HG02588 (cell line): Measurements from ENCODE around the gene NOC4L.
"Not testable (repeated sequence)": the region's sequence is repeated elsewhere in the genome, so short reads cannot be mapped to it uniquely, and the experiment has no call there.

Source experiments
- ATAC-seq: cut with Tn5 transposase; IDR thresholded peaks from one replicate; pipeline ENCODE4 v1.9.1; 2021; ENCODE audit warnings: mild to moderate bottlenecking, moderate library complexity; ENCODE audit not compliant: unreplicated experiment

The NOC4L gene

DNA sequence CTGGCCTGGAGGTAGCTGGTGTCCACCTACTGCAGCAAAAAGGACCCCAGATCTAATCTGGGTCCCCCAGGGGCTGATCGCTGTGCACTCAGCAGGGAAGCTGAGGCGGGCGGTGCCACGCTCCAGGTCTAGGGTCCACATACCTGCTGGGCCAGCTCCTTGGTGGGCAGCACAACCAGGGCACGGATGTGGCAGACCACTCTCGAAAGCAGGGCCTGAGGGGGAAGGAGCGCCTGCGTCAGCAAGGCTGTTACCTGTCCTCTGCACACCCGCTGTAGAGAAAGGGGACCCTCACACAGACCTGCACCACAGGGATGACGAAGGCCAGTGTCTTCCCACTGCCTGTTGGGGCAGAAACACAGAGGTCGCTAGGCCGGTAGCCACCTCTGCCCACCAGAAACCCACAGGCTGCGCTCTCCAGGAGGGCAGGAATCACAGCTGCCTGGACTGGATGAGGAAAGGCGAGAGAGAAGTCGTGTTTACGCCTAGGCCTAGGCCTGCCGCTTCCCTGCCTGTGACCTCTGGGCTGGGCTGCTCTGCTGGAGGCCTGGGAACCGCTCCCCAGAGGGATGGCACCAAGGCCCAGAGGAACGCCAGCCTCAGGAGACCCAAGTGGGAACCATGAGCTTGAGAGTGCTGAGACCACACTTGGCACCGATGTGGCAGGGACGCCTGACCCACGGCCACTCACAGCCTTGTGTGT, 2.1 kb upstream of the NOC4L start:
- ATAC-seq: no peak

DNA sequence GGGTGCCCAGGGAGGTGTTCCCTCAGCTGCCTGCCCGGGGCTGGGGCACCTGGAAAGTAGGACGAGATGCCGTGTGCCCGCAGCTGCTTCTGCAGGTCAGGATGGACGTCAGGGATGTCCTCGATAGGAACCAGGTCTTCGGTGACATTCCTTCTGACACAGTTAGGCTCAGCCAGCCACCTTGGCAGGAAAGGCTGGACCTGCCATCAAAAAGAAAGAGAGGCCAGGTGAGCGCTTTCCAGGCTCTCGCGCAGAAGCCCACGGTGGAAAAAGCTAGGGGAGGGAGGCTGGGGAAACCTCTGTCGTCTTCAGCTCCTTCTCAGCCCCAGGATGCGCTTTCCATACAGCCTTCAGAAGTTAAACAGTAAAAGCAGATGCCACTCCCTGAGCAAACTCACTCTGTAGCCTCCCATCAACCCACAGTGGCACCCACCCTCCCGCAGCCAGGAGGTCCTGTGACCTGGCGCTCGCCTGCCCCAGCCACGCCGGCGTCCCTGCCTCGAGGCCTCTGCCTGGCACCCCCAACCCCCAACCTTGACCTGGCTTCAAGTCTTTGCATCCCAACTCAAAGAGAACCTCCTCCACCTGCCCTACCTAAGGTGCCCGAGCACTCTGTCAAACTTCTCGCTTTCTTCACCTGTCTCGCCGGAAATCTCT, 1.4 kb upstream of the NOC4L start:
- no peak for ATAC-seq

DNA sequence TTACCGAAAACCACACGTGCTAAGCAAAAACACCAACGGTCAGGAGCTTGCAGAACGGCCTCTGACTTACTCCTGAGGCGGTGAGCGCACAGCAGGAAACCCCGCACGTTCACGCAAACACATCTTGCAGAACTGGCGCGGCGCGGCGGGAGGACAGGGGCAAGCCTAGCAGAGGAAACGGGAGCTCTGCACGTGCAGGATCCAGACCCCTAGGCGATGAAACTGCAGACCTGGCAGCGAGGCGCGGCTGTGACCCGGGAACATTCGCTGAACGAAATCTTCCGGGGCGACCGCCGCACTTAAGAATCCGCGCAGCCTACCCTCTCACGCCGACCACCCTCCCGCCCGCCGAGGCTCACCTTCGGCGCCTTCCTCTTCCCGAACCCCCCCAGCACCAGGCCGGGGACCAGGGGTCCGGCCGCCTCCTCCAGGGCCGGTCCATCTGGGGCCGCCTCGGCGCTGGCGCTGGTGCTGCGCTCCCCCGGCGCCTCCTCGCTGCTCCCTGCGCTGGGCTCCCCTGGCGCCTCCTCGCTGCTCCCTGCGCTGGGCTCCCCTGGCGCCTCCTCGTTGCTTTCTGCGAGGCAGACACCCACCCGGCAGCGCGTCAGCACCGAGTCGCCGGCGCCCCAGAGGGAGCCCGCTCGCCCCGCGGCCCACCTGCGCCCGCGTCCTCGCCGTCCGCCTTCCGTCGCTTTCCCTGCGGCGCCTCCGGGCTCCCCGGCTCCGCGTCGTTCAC, 753 bp upstream of the NOC4L start:
- peak; percentile 23 for ATAC-seq

DNA sequence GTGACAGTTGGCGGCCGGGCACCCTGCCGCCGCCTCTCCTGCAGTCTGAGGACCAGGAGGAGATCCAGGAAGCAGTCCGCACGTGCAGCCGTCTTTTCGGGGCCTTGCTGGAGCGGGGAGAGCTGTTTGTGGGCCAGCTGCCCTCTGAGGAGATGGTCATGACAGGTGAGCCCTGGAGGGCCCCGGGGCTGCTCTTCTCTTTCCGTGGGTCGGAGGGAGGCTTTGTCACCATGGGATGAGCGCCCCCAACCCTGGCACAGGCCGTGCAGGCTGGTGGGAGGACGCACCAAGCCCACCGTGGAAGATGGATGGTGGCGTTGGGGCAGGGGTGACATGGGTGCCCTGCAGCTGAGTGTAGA, 532 bp downstream of the NOC4L start:
- ATAC-seq: no peak

DNA sequence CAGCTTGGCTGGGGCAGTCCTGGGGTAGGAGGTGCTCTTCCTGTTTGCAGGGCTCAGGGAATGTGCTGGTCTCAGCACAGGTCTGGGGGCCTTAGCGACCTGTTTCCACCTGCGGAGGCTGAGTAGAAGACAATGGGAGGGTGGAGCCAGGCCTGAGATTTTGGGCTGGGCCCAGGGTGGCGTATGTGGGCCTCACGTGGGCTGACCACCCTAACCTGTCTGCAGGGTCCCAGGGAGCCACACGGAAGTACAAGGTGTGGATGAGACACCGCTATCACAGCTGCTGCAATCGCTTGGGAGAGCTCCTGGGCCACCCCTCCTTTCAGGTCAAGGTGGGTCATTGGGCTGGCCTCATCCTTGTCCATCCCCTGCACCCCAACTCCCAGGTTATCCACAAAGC, 1.1 kb downstream of the NOC4L start:
- ATAC-seq: no peak

DNA sequence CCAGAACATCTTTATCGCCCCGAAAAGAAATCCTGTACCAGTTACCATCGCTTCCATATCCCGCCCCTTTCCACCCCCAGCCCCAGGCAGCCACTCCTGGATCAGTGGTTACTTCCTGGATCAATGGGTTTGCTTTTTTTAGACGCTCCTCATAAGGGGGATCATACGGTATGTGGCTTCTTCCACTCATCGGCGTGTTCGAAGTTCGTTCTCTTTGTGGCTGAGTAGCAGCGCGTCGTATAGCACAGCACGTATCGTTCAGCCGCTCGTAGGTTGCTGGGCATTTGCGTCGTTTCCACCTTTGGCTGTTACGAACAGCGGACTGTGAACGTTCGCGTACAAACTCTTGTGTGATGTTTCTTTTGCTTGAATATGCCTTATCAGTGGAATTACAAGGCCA, 1.8 kb downstream of the NOC4L start:
- ATAC-seq: no peak

DNA sequence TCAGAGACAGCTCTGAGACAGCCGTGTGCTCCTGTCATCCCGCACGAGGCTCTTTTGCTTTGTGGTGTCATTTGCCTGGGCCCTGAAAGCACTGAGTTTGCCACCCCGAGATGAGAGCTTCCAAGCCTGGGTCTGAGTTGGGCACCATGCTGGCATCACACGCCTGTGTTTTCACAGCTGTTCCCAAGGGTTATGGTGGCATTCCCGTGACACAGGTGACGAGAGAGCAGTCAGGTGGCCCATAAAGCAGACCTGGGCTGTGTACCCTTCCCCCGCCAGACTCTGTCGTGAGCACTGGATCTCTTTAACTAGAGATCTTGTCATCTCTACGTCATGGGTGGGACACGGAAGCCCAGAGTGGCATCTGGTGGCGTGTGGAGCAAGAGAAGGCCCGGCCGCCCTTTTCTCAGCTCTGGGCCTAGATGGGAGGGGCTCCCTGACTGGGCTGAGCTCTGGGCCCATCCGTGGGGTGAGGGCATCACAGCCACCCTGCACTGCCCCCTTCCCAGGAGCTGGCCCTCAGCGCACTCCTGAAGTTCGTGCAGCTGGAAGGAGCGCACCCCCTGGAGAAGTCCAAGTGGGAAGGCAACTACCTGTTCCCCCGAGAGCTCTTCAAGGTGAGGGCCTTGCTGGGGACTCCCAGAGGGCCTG, 2.6 kb downstream of the NOC4L start:
- no peak for ATAC-seq

DNA sequence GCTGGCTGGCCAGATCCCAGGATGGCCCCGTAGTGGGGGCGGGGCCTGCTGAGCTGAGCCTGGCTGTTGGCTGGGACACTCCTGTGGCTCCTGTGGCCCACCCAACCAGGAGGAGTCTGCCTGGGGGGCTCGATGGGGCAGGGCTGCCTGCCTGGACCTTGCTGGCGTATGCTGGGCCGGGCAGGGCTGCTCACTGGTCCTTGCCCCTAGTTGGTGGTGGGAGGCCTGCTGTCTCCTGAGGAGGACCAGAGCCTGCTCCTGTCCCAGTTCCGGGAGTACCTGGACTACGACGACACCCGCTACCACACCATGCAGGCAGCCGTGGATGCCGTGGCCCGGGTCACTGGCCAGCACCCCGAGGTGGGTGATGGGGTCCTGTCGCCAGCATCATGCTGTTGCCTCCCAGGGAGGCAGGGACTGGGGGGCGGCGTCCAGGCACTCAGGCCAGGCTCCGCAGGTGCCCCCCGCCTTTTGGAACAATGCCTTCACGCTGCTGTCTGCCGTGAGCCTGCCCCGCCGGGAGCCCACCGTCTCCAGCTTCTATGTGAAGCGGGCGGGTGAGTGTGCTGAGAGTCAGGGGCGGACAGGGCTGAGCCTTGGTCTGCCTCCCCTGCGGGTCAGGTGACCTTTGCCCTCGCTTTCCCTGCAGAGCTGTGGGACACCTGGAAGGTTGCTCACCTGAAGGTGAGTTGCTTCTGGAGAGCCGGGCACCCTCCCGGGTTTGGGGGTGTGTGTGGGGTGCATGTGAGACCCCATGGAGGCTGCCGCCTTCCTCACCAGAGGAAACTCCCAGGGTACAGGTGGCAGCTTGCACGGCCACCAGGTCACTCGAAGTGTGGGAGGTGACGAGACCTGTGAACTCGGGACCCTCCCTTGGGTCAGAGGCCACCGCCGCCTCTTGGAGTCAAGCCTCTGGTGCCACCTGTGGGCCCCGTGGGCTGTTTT, 3.4 kb downstream of the NOC4L start:
- ATAC-seq: no peak

DNA sequence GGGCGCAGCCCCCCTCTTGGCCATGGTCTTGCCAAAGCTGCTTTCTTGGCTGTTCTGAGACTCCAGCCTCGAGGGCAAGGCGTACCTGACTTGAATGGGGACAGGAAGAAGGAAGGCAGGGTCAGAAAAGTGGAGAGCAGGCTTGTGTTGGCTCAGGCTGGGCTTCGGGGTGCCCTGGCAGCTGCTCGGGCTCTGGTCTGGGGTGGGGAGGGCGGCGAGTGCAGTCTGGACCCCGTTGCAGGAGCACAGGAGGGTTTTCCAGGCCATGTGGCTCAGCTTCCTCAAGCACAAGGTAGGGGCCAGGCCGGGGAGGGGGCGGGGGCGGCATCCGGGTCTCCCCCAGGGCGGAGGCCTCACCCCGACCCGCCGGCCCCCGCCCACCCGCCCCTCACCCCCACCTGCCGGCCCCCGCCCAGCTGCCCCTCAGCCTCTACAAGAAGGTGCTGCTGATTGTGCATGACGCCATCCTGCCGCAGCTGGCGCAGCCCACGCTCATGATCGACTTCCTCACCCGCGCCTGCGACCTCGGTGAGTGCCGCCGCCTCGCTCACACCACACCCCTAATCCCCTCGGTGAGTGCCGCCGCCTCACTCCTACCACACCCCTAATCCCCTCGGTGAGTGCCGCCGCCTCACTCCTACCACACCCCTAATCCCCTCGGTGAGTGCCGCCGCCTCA, 4.2 kb downstream of the NOC4L start:
- ATAC-seq: no peak

DNA sequence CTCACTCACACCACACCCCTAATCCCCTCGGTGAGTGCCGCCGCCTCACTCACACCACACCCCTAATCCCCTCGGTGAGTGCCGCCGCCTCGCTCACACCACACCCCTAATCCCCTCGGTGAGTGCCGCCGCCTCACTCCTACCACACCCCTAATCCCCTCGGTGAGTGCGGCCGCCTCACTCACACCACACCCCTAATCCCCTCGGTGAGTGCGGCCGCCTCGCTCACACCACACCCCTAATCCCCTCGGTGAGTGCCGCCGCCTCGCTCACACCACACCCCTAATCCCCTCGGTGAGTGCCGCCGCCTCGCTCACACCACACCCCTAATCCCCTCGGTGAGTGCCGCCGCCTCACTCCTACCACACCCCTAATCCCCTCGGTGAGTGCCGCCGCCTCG, 5.3 kb downstream of the NOC4L start:
- ATAC-seq: not testable (repeated sequence)

DNA sequence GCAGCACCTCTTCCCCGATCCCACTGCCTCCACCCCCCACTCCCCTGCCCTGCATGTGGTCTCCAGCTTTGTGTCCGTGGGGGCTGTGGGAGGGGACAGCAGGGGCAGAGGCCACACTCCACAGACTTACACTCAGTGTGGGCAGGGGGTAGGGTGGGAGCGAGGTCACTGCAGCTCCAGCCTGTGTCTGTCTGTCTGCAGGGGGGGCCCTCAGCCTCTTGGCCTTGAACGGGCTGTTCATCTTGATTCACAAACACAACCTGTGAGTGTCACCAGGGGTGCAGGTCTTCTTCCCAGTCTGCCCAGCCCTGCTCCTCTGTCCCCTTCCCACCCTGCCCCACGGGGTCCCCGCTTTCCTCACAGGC, 6.5 kb downstream of the NOC4L start:
- no peak for ATAC-seq

DNA sequence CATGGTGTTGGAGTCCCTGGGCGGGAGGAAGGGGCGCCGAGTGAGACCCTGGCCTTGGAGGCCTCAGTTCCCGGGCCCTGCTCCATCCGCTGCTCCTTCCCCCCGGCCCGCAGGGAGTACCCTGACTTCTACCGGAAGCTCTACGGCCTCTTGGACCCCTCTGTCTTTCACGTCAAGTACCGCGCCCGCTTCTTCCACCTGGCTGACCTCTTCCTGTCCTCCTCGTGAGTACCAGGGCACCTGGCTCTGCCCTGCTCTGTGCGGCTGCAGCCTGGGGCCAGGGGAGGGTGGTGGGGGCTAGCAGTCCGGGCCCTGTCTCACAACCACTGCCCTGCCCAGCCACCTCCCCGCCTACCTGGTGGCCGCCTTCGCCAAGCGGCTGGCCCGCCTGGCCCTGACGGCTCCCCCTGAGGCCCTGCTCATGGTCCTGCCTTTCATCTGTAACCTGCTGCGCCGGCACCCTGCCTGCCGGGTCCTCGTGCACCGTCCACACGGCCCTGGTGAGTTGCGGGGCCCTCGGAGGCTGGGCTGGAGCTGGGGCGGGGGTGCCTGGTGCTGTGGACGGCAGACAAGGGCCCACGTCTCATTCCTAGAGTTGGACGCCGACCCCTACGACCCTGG, 7.0 kb downstream of the NOC4L start:
- no peak for ATAC-seq

DNA sequence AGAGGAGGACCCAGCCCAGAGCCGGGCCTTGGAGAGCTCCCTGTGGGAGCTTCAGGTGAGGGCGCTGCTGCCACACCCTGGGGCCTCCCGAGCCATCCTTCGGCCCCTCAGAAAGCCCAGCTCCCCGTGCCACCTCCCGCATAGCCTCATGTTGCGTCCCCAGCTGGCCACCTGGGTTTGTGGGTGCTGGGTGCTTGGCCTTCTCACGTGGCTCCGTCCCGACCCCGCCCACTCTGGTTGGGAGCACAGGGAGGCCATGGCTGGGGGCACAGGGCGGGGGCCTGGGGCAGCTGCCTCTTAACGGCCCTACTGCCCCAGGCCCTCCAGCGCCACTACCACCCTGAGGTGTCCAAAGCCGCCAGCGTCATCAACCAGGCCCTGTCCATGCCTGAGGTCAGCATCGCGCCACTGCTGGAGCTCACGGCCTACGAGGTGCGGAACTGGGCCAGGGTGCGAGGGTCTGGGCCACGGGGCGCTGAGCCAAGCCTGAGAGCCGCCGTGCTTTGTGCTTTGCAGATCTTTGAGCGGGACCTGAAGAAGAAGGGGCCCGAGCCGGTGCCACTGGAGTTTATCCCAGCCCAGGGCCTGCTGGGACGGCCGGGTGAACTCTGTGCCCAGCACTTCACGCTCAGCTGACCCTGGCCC, 7.6 kb downstream of the NOC4L start:
- ATAC-seq: no peak

DNA sequence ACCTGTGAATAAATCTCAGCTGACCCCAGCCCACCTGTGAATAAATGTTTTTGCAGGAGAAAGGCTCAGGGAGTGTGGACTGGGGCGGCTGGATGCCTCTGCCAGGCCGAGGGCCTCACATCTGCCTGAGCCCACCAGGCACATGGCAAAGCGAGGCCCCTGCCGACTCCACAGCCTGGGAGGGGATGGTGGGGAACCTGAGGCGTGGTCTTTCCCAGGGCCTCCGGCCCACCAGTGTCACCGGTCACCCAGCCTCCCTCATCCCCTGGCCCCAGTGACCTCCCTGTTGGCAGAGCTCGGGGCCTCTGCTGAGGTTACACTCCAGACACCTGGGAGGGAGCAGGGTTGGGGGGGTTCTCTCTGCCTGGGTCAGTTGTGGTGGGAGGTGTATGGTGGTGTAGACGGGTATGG, 8.2 kb downstream of the NOC4L start:
- no peak for ATAC-seq

DNA sequence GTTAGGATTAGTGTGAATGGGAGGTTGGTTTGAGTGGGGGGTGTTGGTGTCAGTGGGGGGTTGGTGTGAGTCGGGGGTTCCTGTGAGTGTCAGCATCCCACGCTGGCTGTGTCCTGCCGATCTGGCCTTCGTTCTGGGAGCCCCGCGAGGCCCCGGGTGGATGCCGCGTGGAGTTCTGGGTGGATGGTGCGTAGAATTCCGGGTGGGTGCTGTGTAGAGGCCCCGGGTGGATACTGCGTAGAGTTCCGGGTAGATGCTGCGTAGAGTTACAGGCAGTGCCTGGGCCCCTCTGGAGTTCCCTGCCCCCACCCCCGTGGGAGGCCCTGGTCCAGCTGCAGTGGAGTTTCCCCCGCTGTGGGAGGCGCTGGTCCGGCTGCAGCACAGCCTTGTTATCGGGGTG, 8.7 kb downstream of the NOC4L start:
- ATAC-seq: no peak

DNA sequence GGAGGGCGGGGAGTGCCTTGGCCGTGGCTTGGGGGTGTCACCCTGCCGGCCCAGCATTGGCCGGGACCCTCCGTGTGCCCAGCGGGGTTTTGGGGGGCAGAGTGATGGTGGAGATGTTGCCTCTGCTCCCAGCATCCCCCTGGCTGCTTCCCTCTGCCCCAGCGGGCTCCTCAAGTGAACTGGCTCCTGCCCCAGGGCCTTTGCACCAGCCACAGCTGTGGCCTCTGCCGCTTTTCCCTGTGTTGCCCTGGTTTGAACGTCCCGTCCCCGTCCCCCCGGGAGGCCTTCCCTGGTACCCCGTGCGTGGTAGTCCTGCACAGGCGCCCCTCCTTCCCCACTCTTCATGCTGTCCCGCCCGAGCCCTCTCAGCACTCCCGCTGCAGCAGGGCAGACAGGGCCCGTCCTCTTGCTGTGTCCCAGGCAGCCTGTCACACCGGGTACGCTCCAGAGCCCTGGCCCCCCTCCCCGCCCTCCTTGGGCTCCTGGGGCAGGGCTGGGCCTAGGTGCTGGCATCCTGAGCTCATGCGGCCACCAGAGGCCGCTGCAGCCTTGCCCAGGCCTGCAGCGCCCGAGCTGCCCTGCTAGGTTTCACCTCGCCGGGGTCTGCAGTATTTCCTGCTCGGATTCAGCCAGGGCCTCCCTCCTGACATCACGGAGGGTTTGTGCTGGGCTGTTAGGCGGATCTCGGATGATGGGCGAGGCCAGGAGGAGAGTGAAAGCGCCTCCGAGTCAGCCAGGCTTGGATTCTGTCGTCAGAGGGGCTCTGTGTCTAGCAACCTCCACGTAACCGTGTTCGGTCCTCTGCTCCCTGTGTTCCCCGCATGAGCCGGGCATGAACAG, 9.5 kb downstream of the NOC4L start:
- no peak for ATAC-seq

DNA sequence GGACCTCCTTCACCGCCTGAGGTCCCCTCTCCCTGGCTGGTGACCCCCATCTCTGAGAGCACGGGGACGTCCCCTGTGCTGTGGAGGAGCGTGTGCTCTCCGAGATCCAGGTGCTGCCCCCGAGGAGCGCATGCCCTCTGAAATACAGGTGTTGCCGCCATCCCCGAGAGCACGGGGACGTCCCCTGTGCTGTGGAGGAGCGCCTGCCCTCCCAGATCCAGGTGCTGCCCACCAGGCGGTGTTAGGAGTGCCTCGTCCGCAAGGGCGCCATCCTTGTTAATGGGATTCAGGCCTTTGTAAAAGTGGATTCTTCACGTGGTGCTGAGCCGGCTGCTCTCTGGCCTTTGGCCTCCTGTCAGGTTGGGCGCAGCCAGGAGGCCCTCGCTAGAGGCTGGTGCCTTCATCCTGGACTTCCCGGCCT, 10.1 kb downstream of the NOC4L start:
- no peak for ATAC-seq
